HCT116 (cell line): ENCODE data around the gene HNRNPD. TPM values are rescaled to one million over a fixed set of nuclear protein-coding genes. Genes with fewer than 3 reads are reported as not detected.

Source experiments
- ATAC-seq: fragments of 200-7000 bp; cut with Tn5 transposase; 2 replicates; pipeline ENCODE4 v1.9.1; 2020; ENCODE audit warnings: mild to moderate bottlenecking, moderate library complexity
- BruUV-seq: library from RNA; stranded (reverse); fragments of 400-500 nt; replicated peaks from 2 replicates; lab custom pipeline; 2021; lab: Mats Ljungman, UMichigan
- CTCF ChIA-PET: fragments of 300-600 bp; sonication (Branson Sonifier 250); formaldehyde crosslinking; loops from one replicate; lab custom pipeline; 2021; ENCODE audit warnings: antibody characterized with exemption; lab: Charles Lee
- POLR2A ChIA-PET: fragments of 300-600, 350-600 bp; sonication (Branson Sonifier 250); formaldehyde crosslinking; loops from one replicate; lab custom pipeline; 2021; ENCODE audit warnings: antibody characterized with exemption; lab: Charles Lee
- RAD21 ChIA-PET, 2 experiments: fragments of 300-600 bp; sonication (Branson Sonifier 250); formaldehyde crosslinking; loops; one replicate each; lab custom pipeline; 2023; ENCODE audit warnings: low total read pairs in 2 of 2; ENCODE audit not compliant: uncharacterized antibody in 2 of 2, unreplicated experiment in 2 of 2, low non-redundant PET in 1 of 2; lab: Charles Lee
- DNase-seq: peaks from one replicate; pipeline ENCODE4 v3.0.0-alpha.2; 2010; ENCODE audit warnings: low read depth, low spot score
- H2AFZ ChIP-seq: fragments of 200-600 bp; shearing (Covaris generic), sonication (generic); 2 replicates; pipeline ENCODE4 v1.6.1; 2017; ENCODE audit warnings: low read depth, mixed run types, mixed read lengths, antibody characterized with exemption, low read length; ENCODE audit not compliant: poor library complexity, severe bottlenecking
- H3K27ac ChIP-seq: 2 replicates; pipeline ENCODE4 v1.5.1; 2012; ENCODE audit warnings: low read depth, low read length
- H3K27me3 ChIP-seq: fragments of 200-600 bp; sonication (generic); 2 replicates; pipeline ENCODE4 v1.6.1; 2016; ENCODE audit warnings: mixed run types, low read length, mixed read lengths; ENCODE audit not compliant: insufficient read depth
- H3K36me3 ChIP-seq, 2 experiments: fragments of 200-500 bp in 1 of 2; fragments of 200-600 bp in 1 of 2; sonication (Bioruptor generic) in 1 of 2; sonication (generic) in 1 of 2; 2 replicates each; pipeline versions ENCODE4 v1.5.1 to v1.6.1; 2014 to 2016; ENCODE audit warnings: low read length in 2 of 2, inconsistent platforms in 1 of 2, mixed read lengths in 1 of 2, mixed run types in 1 of 2; ENCODE audit not compliant: insufficient read depth in 2 of 2, control insufficient read depth in 1 of 2
- H3K4me1 ChIP-seq, 2 experiments: fragments of 200-600 bp in 1 of 2; sonication (generic) in 1 of 2; 2 replicates each; pipeline versions ENCODE4 v1.5.1 to v1.6.1; 2012 to 2017; ENCODE audit warnings: low read length in 2 of 2, inconsistent platforms in 1 of 2, mild to moderate bottlenecking in 1 of 2, mixed read lengths in 1 of 2, mixed run types in 1 of 2, moderate library complexity in 1 of 2; ENCODE audit not compliant: insufficient read depth in 2 of 2, control insufficient read depth in 1 of 2
- H3K4me2 ChIP-seq: fragments of 200-600 bp; sonication (generic); 2 replicates; pipeline ENCODE4 v1.6.1; 2017; ENCODE audit warnings: mixed run types, low read length, mixed read lengths
- H3K4me3 ChIP-seq, 2 experiments: fragments of 200-600 bp in 1 of 2; sonication (generic) in 1 of 2; replicated peaks in 1 of 2; 2 replicates each; pipeline ENCODE4 v1.5.1; 2011 to 2016; ENCODE audit warnings: low read length in 2 of 2, control low read depth in 1 of 2, low read depth in 1 of 2, mild to moderate bottlenecking in 1 of 2, mixed read lengths in 1 of 2, mixed run types in 1 of 2
- H3K79me2 ChIP-seq: fragments of 200-600 bp; sonication (generic); 2 replicates; pipeline ENCODE4 v1.6.1; 2017; ENCODE audit warnings: mild to moderate bottlenecking, mixed run types, low read length, moderate library complexity, mixed read lengths; ENCODE audit not compliant: insufficient read depth
- H3K9ac ChIP-seq: fragments of 200-600 bp; sonication (generic); 2 replicates; pipeline ENCODE4 v1.6.1; 2016; ENCODE audit warnings: low read length, mixed read lengths
- H3K9me2 ChIP-seq: fragments of 200-600 bp; sonication (generic), shearing (Covaris generic); 2 replicates; pipeline ENCODE4 v1.6.1; 2017; ENCODE audit warnings: mixed run types, mild to moderate bottlenecking, moderate library complexity; ENCODE audit not compliant: insufficient read depth
- H3K9me3 ChIP-seq, 2 experiments: fragments of 200-500 bp in 1 of 2; fragments of 200-600 bp in 1 of 2; sonication (Bioruptor generic) in 1 of 2; sonication (generic) in 1 of 2; 2 replicates each; pipeline ENCODE4 v1.6.1; 2014 to 2017; ENCODE audit warnings: low read length in 2 of 2, mixed read lengths in 2 of 2, inconsistent platforms in 1 of 2, low read depth in 1 of 2, mild to moderate bottlenecking in 1 of 2, mixed run types in 1 of 2, moderate library complexity in 1 of 2; ENCODE audit not compliant: control insufficient read depth in 1 of 2, insufficient read depth in 1 of 2
- H4K20me1 ChIP-seq: fragments of 200-600 bp; sonication (generic), shearing (Covaris generic); 2 replicates; pipeline ENCODE4 v1.6.1; 2017; ENCODE audit warnings: mixed run types, mild to moderate bottlenecking, moderate library complexity; ENCODE audit not compliant: insufficient read depth
- CBX3 ChIP-seq: IDR thresholded peaks from 2 replicates; pipeline ENCODE4 v1.6.1; 2012; ENCODE audit warnings: low read depth
- CEBPB ChIP-seq: IDR thresholded peaks from 2 replicates; pipeline ENCODE4 v1.6.1; 2012; ENCODE audit warnings: low read depth
- EGR1 ChIP-seq: IDR thresholded peaks from 2 replicates; pipeline ENCODE4 v1.6.1; 2012; ENCODE audit warnings: low read depth
- ELF1 ChIP-seq: IDR thresholded peaks from 2 replicates; pipeline ENCODE4 v1.6.1; 2012; ENCODE audit warnings: low read depth, borderline replicate concordance
- EZH2 ChIP-seq: fragments of 200-600 bp; sonication (generic); IDR thresholded peaks from 2 replicates; pipeline ENCODE4 v1.6.1; 2017; ENCODE audit warnings: antibody characterized with exemption, mixed run types
- POLR2A ChIP-seq: IDR thresholded peaks from 2 replicates; pipeline ENCODE4 v1.7.0; 2011; ENCODE audit warnings: borderline replicate concordance; ENCODE audit not compliant: insufficient read depth, insufficient read length; ENCODE audit errors: extremely low read depth
- POLR2AphosphoS5 ChIP-seq: IDR thresholded peaks from 2 replicates; pipeline ENCODE4 v1.6.1; 2011; ENCODE audit warnings: mild to moderate bottlenecking, low read depth, low read length, moderate library complexity
- RAD21 ChIP-seq: IDR thresholded peaks from 2 replicates; pipeline ENCODE4 v1.6.1; 2012; ENCODE audit warnings: low read depth, mild to moderate bottlenecking
- SP1 ChIP-seq: IDR thresholded peaks from 2 replicates; pipeline ENCODE4 v1.6.1; 2012; ENCODE audit warnings: low read depth
- SRF ChIP-seq: IDR thresholded peaks from 2 replicates; pipeline ENCODE4 v1.6.1; 2012; ENCODE audit warnings: low read depth
- YY1 ChIP-seq: IDR thresholded peaks from 2 replicates; pipeline ENCODE4 v1.6.1; 2011; ENCODE audit warnings: low read length, low read depth, moderate library complexity, mild to moderate bottlenecking; ENCODE audit not compliant: insufficient replicate concordance; ENCODE audit errors: extremely low read depth
- ZFX ChIP-seq: fragments of 450-650 bp; IDR thresholded peaks from 2 replicates; pipeline ENCODE4 v1.6.1; 2017
- intact Hi-C: fragments of 100-400 bp; cut with micrococcal nuclease; formaldehyde crosslinking; loops from 2 replicates; pipeline ENCODE4 v1.10.0; 2022
- total RNA-seq: library from RNA; stranded (reverse); gene quantifications from one replicate; pipeline ENCODE4 v1.2.1, GENCODE V29; 2021; ENCODE audit not compliant: unreplicated experiment
- TF ChIP-seq, protein P1 (sequence below): IDR thresholded peaks from 2 replicates; pipeline ENCODE4 v1.6.1; 2012; ENCODE audit warnings: low read depth
- TF ChIP-seq, protein P2 (sequence below), 3 experiments: fragments of 200-600 bp in 1 of 3; sonication (generic) in 1 of 3; IDR thresholded peaks in 2 of 3; conservative IDR thresholded peaks in 1 of 3; 2 replicates each; pipeline ENCODE4 v1.5.1; 2012 to 2017; ENCODE audit warnings: low read depth in 2 of 3, low read length in 2 of 3, antibody characterized with exemption in 1 of 3, borderline replicate concordance in 1 of 3, control low read depth in 1 of 3, mild to moderate bottlenecking in 1 of 3, mixed read lengths in 1 of 3, mixed run types in 1 of 3, moderate library complexity in 1 of 3; ENCODE audit not compliant: insufficient read depth in 1 of 3
- TF ChIP-seq, protein P3 (sequence below): IDR thresholded peaks from 2 replicates; pipeline ENCODE4 v1.6.1; 2011; ENCODE audit warnings: mild to moderate bottlenecking, low read length, moderate library complexity; ENCODE audit not compliant: insufficient replicate concordance; ENCODE audit errors: extremely low read depth
- TF ChIP-seq, protein P4 (sequence below): IDR thresholded peaks from 2 replicates; pipeline ENCODE4 v1.6.1; 2012

HNRNPD gene
- total RNA-seq, 1 experiment from 2014 or later, result 357 TPM

DNA sequence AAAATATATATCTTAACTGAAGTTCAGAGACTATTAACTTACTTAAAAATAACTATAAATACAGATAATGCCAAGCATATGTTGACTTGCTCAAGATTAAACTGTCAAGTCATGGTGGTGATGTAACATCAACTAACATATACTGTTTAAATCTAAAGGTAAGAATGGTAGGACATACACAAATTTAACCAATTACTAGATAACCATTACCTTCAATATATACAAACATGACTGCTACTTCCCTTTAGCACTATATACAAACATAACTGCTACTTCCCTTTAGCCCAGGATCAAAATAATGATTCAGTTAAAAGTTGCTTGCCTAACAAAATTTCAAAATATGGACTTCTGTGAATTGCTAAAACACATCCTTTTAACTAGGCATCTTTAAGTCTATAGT is 14.9 kb downstream of the HNRNPD start:
- Histone ChIP-seq H3K4me1 (no peaks in the 10 kb centered on the region), H3K9me2 (no peaks in the 10 kb centered on the region), H4K20me1 (peaks cover 81% of the 10 kb centered on the region), H3K36me3 (peaks cover 55 to 64% of the 10 kb centered on the region in 2 experiments), H3K9ac (no peak overlapping the region), H3K4me3 (no peak overlapping the region), H3K27ac (no peak overlapping the region), H3K4me2 (no peak overlapping the region), H2AFZ (no peak overlapping the region), H3K79me2 (peaks cover 100% of the 10 kb centered on the region), H3K27me3 (no peaks in the 10 kb centered on the region), H3K9me3 (no peaks in the 10 kb centered on the region)
- no peak for TF ChIP-seq POLR2A
- no peak for TF ChIP-seq EZH2
- no peak for TF ChIP-seq YY1
- TF ChIP-seq, protein P1, sequence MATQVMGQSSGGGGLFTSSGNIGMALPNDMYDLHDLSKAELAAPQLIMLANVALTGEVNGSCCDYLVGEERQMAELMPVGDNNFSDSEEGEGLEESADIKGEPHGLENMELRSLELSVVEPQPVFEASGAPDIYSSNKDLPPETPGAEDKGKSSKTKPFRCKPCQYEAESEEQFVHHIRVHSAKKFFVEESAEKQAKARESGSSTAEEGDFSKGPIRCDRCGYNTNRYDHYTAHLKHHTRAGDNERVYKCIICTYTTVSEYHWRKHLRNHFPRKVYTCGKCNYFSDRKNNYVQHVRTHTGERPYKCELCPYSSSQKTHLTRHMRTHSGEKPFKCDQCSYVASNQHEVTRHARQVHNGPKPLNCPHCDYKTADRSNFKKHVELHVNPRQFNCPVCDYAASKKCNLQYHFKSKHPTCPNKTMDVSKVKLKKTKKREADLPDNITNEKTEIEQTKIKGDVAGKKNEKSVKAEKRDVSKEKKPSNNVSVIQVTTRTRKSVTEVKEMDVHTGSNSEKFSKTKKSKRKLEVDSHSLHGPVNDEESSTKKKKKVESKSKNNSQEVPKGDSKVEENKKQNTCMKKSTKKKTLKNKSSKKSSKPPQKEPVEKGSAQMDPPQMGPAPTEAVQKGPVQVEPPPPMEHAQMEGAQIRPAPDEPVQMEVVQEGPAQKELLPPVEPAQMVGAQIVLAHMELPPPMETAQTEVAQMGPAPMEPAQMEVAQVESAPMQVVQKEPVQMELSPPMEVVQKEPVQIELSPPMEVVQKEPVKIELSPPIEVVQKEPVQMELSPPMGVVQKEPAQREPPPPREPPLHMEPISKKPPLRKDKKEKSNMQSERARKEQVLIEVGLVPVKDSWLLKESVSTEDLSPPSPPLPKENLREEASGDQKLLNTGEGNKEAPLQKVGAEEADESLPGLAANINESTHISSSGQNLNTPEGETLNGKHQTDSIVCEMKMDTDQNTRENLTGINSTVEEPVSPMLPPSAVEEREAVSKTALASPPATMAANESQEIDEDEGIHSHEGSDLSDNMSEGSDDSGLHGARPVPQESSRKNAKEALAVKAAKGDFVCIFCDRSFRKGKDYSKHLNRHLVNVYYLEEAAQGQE, result no peak
- TF ChIP-seq, protein P2, sequence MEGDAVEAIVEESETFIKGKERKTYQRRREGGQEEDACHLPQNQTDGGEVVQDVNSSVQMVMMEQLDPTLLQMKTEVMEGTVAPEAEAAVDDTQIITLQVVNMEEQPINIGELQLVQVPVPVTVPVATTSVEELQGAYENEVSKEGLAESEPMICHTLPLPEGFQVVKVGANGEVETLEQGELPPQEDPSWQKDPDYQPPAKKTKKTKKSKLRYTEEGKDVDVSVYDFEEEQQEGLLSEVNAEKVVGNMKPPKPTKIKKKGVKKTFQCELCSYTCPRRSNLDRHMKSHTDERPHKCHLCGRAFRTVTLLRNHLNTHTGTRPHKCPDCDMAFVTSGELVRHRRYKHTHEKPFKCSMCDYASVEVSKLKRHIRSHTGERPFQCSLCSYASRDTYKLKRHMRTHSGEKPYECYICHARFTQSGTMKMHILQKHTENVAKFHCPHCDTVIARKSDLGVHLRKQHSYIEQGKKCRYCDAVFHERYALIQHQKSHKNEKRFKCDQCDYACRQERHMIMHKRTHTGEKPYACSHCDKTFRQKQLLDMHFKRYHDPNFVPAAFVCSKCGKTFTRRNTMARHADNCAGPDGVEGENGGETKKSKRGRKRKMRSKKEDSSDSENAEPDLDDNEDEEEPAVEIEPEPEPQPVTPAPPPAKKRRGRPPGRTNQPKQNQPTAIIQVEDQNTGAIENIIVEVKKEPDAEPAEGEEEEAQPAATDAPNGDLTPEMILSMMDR (IDR thresholded peaks at IDR 0.05 in 2 of 3, conservative IDR thresholded peaks at IDR 0.05 in 1 of 3; ENCODE audit: borderline replicate concordance in 1 of 3, insufficient read depth in 1 of 3, low read depth in 2 of 3, low read length in 2 of 3), result no peak
- no peak for TF ChIP-seq SP1
- no peak for TF ChIP-seq CEBPB
- TF ChIP-seq, protein P3, sequence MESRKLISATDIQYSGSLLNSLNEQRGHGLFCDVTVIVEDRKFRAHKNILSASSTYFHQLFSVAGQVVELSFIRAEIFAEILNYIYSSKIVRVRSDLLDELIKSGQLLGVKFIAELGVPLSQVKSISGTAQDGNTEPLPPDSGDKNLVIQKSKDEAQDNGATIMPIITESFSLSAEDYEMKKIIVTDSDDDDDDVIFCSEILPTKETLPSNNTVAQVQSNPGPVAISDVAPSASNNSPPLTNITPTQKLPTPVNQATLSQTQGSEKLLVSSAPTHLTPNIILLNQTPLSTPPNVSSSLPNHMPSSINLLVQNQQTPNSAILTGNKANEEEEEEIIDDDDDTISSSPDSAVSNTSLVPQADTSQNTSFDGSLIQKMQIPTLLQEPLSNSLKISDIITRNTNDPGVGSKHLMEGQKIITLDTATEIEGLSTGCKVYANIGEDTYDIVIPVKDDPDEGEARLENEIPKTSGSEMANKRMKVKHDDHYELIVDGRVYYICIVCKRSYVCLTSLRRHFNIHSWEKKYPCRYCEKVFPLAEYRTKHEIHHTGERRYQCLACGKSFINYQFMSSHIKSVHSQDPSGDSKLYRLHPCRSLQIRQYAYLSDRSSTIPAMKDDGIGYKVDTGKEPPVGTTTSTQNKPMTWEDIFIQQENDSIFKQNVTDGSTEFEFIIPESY, result no peak
- no peak for TF ChIP-seq POLR2AphosphoS5
- TF ChIP-seq, protein P4, sequence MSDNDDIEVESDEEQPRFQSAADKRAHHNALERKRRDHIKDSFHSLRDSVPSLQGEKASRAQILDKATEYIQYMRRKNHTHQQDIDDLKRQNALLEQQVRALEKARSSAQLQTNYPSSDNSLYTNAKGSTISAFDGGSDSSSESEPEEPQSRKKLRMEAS, result no peak
- TF ChIP-seq SRF, result no peak
- TF ChIP-seq CBX3, result no peak
- no peak for TF ChIP-seq EGR1
- TF ChIP-seq ELF1, result no peak
- no peak for TF ChIP-seq RAD21
- TF ChIP-seq ZFX, result no peak
- POLR2A ChIA-PET, result no interaction called here
- intact Hi-C loops, result loop anchor here (10.0 kb wide), 1 partner anchor 894 kb away; no protein-coding TSS in a partner anchor
- CTCF ChIA-PET, result no interaction called here
- no TSS peak for BruUV-seq
- ATAC-seq (no peak), DNase-seq (no peak)
- RAD21 ChIA-PET, result no interaction called here
